HG03378 (cell line): ENCODE data around the gene DNAJA4.
"Not testable (repeated sequence)": the region's sequence is repeated elsewhere in the genome, so short reads cannot be mapped to it uniquely, and the experiment has no call there.

Source experiments
- ATAC-seq: cut with Tn5 transposase; IDR thresholded peaks from one replicate; pipeline ENCODE4 v1.9.1; 2021; ENCODE audit warnings: mild to moderate bottlenecking, moderate library complexity; ENCODE audit not compliant: unreplicated experiment

The DNAJA4 gene

GRCh38 chr15:78243491-78243941 is 20.8 kb upstream of the DNAJA4 start:
- no peak for ATAC-seq

DNA sequence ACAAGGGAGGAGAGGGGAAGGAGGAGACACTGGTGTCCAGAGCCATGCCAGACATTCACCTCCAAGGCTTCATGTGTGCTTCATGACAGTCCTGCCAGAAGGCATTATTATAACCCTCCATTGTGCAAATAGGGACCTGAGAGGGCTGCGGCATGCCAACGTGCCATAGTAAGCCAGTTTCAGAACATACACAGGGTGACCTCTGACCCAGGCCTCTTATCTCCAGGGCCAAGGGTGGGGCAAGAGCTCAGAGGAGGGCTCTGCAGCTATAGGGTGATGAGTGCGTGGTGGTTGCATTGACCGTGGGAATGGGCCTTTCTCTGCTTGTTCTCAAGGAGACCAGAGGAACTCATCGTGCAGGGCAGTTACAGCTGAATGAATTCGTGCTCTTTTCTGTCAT is 20.3 kb upstream of the DNAJA4 start:
- ATAC-seq, result no peak

GRCh38 chr15:78244893-78245292 is 19.5 kb upstream of the DNAJA4 start:
- no peak for ATAC-seq

DNA sequence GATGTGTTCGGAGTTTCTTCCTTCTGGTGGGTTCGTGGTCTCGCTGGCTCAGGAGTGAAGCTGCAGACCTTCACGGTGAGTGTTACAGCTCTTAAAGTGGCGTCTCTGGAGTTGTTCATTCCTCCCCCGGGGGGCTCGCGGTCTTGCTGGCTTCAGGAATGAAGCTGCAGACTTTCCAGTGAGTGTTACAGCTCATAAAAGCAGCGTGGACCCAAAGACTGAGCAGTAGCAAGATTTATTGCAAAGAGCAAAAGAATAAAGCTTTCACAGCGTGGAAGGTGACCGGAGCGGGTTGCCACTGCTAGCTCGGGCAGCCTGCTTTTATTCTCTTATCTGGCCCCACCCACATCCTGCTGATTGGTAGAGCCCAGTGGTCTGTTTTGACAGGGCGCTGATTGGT is 19.0 kb upstream of the DNAJA4 start:
- not testable (repeated sequence) for ATAC-seq

GRCh38 chr15:78245976-78246620 is 18.3 kb upstream of the DNAJA4 start:
- not testable (repeated sequence) for ATAC-seq

DNA sequence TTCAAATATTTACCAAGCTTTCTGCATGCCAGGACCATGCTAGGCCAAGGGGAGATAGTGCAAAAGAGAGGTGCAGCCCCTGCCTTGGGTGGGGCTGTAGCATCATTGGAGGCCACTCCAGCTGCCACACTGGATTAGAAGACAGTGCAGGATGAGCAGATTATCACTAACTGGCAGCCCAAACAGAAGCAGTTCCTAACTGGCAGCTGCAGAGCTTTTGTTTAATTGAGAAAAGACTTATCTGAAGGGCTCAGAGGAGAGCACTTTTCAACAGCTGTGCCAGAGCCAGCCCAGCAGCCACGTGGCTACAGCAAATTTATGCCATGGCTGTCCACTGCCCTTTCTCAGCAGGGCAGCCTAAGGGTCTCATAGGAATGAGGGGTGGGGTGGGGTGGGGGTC is 16.5 kb upstream of the DNAJA4 start:
- ATAC-seq, result no peak

DNA sequence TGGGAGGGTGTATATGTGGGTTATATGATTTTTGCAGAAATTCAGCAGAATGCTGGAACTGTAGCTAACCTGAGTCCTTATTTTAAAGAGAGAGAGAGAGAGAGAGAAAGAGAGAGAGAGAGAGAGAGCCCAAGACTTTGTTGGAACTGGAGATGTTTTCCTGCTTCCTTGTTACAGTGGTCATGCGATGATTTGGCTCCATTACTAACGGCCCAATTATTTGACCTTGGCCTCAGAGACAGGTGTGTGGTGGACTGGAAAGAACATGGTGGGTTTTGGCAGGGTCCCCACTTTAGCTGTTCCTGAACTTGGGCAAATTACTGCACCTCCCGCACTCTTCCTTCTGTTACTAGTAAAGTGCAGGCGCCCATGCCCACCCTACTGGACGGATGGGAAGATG is 15.2 kb upstream of the DNAJA4 start:
- no peak for ATAC-seq

- no peak for ATAC-seq
Measured at GRCh38 chr15:78251136-78251535, 13.2 kb upstream of the DNAJA4 start.

DNA sequence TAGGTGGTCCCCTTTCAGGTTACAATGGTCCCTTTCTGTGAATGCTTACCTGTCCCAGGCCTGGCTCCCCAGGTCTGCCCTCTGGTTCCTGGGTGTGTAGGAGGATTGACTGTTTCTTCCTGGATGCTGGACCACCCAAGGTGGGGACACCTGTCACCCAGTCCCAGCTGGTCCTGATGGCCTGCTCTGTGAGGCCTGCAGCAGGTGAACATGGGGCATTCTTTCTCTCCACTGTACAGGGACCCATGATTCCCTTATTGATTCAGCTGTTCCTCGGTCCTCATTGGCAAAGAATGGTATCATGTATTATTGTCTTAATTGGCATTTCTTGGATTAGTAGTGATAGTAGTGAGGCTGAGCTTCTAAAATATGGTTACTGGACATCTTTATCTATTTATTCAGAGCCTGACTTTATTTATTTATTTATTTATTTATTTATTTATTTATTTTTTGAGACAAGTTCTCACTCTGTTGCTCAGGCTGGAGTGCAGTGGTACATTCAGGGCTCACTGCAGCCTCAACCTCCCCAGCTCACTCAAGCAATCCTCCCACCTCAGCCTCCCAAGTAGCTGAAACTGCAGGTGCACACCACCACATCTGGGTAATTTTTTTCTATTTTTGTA is 8.8 kb upstream of the DNAJA4 start:
- ATAC-seq, result no peak

DNA sequence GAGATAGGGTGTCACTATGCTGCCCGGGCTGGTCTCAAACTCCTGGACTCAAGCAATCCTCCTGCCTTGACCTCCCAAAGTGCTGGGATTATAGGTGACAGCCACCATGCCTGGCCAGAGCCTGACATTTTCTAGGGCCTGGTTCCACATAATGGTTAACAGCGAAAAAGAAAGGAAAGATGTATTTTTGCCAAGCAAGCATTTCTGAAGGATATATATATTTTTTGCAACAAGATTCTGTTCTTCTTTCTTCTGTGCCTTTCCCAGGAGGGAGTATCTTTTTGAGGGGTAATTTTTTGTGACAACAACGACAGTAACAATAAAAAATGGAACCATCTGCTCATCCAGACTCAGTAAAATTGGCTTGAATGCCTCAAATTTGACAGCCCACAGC is 8.3 kb upstream of the DNAJA4 start:
- ATAC-seq, result no peak

GRCh38 chr15:78257681-78258080 is 6.7 kb upstream of the DNAJA4 start:
- ATAC-seq, result no peak

GRCh38 chr15:78259232-78259631 is 5.1 kb upstream of the DNAJA4 start:
- no peak for ATAC-seq

DNA sequence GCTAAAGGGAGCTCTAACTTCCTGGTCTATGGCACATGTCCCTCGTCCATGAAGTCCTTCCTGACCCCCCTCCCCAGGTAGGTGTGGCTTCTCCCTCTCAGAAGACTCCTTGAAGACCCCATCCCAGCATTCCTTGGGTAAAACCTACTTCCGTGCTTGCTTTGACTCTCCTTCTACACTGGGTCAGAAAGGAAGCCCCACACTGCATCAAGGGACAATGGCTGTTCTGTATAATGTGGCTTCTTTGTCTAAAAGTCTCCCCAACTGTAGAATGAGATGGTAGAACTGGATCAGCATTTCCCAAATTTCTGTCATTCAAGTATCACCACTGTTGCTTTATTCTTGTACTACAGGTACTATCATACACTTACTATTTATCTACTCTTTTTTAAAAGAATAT is 3.9 kb upstream of the DNAJA4 start:
- no peak for ATAC-seq

- no peak for ATAC-seq
Measured at GRCh38 chr15:78261062-78261461, 3.3 kb upstream of the DNAJA4 start.

DNA sequence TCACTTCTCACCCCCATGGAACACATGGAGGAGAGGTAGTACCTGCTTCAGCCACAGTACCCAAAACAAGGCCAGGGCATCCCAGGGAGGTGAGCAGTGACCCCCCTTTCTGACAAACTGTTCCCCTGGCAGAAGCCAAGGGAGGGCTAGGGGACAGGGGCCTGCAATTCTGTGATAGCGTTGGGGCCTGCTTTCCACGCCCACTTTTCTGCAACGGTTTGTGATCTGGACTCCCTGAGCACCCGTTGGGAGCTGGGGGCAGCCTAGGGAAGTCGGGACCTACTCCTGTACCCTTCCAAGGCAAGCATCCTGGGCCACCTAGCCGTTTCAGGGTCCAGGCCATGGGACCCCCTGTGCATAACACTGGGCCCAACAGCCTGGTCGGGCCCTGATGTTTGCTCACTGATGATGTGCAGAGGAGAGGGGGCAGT is 996 bp upstream of the DNAJA4 start:
- ATAC-seq, result no peak

GRCh38 chr15:78263907-78264303 is 457 bp upstream of the DNAJA4 start:
- ATAC-seq, result no peak

GRCh38 chr15:78265137-78265460 is 737 bp downstream of the DNAJA4 start:
- no peak for ATAC-seq

DNA sequence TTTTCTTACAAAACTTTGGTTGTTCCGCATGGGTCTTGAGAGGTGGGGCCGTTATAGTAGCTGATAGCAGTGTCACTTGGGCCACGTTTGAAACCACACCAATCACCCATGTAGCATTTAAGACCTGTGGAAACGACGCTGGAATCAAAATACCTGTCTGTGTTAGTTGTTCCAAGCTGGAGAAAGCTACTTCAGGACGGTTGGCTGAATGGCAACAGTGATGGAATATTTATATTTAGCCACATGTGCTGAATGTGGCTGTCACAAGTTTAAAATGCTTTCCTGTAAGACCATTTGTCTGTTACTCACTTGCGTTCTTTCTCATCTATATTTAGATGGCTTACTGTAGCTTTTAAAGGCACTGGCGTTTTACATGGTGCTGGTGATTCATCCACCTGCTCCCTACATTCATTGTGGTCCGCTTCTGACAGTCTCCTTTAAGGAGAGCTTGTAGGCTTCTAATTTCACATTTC is 1.4 kb downstream of the DNAJA4 start:
- no peak for ATAC-seq

- no peak for ATAC-seq
Measured at GRCh38 chr15:78266229-78266628, 1.9 kb downstream of the DNAJA4 start.

GRCh38 chr15:78266806-78267205 is 2.4 kb downstream of the DNAJA4 start:
- no peak for ATAC-seq

DNA sequence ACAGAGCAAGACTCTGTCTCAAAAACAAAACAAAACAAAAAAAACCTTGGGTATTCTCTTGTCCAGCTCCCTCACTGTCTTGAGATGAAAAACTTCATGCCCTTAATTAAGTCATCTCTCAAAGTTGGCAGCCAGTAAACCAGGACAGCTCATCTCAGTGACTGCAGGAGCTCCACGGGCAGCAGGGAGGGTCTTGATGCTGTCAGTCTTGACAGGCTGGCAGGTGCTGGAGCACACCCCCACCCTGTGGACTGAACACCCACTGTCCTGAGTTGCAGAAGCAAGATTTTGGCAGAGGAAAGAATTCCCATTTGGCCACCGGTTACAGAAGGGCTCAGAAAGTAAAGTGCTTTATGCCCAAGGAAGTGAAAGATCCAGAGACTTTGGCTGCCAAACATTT is 8.0 kb downstream of the DNAJA4 start:
- ATAC-seq, result no peak

GRCh38 chr15:78272776-78273175 is 8.4 kb downstream of the DNAJA4 start:
- no peak for ATAC-seq

DNA sequence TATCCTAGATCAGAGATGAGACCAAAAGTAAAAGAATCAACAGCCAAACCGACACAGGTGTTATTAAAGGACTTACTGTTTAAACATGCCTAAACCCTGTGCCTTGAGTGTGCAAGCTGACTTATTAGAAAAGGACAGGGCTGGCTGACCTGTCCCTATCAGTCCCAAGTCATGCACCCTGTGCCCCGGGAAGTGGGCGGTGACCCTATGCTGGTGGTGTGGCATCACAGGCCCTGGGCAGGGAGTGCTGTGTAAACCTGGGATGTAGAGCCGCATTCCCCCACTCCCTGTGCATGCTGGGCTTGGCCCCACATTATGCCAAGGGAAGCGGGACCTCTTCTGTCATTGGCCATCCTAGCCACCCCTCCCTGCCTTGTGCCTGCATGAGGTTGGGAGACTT is 10.6 kb downstream of the DNAJA4 start:
- no peak for ATAC-seq
